Renal cortical epithelial cell (primary cell): ENCODE measurements around the gene CHID1. TPM values are rescaled to one million over a fixed set of nuclear protein-coding genes. Genes with fewer than 3 reads are reported as not detected.

ENCODE experiments used
- DNase-seq: peaks from one replicate; pipeline ENCODE4 v3.0.0-alpha.2; 2011; ENCODE audit warnings: low read depth
- total RNA-seq: library from RNA; depleted of rRNA; stranded (reverse); fragments of >200 nt; gene quantifications from 2 replicates; pipeline ENCODE4 v1.2.3, GENCODE V29; 2014

CHID1 gene
- total RNA-seq, 1 donor from 2014 or later: 83.9 TPM

GRCh38 chr11:910044-910588 lies 494 bp downstream of the CHID1 start:
- DNase-seq: no peak

DNA sequence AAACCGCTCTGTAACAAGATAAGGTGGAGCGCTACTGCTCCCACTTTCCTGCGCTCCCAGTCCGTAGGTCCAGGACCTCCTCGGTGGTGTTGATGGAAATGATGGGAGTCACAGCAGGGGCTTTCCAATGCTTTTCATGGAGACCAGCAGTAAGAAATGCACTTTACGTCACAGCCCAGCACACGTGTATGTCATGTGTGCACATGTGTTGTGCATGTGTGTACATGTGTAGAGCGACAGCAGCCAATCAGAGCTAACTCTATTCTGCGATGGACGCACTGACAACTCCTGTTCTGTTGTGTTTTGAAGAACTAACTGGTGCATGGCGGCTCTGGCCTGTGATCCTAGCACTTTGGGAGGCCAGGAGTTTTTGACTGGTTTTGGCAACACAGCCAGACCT lies 1.2 kb downstream of the CHID1 start:
- no peak for DNase-seq

DNA sequence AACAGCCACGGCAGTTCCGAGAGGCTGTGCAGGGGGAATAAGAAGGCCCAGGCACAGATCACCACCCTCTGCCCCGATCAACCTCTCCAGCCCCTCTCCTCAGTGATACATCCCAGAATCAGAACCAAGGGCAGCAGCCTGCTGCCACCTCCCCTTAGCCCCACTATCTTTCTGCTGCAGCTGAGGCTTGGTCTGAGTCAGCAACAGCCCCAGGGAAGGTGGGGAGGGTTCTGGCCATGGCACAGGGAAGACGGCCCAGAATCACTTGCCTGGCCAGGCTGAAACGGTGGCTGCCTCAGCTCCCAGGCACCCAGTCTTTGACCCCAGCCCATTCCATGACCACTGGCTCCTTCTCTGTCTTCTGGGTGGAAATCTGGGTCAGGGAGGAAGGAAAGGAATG lies 2.3 kb downstream of the CHID1 start:
- DNase-seq: no peak

- DNase-seq: no peak
Measured at GRCh38 chr11:907668-908067, 2.9 kb downstream of the CHID1 start.

DNA sequence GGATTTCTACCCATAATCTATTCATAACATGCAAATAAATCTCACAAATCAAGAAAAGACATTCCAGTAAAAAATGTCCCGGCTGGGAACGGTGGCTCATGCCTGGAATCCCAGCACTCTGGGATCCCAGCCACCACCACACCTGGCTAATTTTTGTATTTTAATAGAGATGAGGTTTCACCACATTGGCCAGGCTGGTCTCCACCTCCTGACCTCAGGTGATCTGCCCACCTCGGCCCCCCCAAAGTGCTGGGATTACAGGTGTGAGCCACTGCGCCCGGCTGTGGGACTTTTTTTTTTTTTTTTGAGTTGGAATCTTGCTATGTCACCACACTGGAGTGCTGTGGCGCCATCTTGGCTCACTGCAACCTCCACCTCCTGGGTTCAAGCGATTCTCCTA lies 4.7 kb downstream of the CHID1 start:
- DNase-seq: no peak

DNA sequence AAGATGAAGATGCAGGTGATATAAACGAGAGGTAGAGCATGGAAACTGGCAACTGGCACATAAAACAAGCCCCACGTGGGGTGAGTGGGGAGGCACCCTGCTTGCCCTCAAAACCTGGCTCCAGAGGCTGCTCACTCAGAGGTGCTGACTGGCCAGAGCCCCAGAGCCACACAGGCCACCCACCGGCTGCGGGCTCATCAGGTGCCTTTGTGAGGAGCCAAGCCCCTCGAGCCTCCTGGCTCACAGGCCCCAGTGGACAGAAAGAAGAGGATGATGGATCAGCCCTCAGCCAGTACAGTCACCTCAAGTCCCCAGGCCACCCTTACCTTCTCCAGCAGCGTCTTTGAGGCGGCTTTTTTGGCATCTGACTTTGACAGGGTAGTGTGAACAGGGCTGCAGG lies 6.2 kb downstream of the CHID1 start:
- DNase-seq: no peak

DNA sequence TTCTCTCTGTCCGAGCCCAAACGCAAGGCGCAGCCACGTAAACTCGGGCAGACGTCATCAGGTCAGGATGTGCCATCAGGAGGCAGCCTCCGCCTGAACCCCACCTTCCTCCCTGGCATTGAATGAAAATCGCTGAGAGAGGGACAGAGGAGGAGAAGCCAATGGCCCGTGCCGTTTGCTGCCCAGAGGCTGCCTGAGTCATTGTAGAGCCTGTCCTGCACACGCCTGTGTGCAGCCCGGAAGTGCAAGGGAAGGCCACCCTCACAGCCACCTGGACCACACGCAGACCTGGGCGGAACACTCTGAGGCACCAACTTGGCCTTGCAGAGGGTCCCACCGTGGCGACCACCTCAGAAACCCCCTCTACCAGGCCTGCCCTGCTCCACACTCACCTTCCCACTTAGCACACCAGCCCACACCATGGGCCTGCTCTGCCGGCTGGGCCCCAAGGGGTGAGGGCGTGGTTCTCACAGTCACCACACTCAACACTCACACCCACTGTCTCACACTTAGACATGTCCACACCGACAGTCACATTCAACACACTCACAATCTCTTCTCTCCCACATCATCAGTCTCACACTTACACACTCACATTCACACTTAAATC lies 9.1 kb downstream of the CHID1 start:
- DNase-seq: no peak

GRCh38 chr11:900545-900944 lies 10.1 kb downstream of the CHID1 start:
- DNase-seq: no peak

DNA sequence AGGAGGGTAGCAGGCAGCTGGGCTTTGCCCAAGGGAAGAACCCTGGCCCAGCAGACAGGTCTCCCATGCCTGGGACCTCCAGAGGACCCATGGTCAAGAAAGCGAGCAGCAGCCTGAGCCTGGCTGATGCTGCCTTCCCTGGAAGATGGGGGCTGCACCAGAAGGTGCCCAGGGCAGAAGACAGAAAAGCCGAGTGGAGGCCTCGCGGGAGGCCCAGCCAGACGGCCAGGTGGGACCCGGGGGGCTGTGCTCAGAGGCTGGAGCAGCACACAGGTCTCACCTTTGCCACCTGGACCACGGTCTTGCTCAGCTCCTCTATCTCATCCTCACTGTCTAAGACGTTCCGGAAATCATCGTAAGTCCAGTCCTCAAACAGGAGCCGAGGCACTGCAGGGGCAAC lies 10.9 kb downstream of the CHID1 start:
- DNase-seq: no peak

DNA sequence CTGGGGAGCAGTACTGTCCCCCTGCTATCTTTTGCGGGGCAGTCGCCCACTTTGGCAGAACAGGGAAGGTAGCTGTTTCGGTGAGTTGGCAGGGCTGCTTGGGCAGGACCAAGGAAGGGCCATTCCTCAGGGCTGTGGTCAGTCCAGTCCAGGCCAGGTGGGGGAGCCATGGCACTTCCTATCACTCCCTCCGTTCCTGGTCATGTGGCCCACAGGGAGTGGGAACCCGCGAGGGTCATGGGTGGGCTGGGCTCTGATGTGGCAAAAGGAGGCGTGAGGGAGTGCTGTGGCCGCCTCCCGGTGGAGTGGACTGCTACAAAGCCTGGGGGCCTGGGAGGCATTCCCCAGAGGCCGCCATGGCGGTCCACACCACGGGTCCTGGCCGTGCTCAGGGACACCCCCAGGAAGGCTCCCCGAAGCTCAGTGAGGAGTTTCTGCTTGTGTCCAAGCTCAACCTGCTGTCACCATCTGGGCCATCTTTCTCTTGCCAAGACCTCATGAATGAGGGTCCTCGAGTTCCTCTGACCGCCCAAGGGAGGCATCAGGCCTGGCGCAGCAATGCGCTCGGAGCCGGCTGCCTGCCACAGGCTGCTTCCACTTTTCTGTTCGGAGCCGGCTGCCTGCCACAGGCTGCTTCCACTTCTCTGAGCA lies 11.9 kb downstream of the CHID1 start:
- peak; percentile 6 for DNase-seq

- peak; percentile 8 for DNase-seq
Measured at GRCh38 chr11:898143-898511, 12.5 kb downstream of the CHID1 start.

GRCh38 chr11:897253-898142 lies 13.1 kb downstream of the CHID1 start:
- no peak for DNase-seq

DNA sequence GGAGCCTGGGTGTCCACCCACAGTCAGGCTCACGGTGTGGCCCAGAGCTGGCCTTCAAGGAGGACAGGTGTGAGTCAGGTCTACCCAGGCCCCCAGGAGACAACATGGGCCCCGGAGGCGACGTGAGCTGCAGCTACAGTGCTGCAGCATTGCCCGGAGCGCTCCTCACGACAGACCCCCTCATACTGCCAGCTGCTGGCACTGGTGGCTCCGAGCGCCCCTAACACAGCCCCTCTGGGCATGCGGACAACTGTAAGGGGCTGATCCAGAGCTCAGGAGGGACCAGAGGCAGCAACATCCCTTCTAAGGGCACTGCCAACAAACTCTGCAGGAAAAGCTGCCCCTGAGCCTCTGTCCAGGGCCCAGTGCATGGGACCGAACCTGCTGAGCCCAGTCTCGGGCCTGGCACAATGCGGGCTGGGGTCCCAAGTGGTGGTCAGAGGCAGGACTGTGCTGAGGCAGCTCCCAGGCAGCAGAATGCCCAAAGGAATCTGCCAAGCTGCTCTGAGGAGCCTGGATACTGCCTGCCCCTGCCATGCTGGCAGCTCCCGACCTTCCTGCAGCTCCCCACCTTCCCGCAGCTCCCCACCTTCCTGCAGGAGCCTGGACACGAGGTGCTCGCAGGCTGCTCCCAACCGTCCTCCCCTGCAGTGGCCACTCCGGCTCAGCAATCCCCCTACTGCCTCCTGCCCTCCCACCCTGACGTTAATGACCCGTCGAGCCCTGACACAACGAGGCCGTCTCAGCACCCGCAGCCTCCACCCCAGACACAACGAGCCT lies 15.1 kb downstream of the CHID1 start:
- DNase-seq: no peak

DNA sequence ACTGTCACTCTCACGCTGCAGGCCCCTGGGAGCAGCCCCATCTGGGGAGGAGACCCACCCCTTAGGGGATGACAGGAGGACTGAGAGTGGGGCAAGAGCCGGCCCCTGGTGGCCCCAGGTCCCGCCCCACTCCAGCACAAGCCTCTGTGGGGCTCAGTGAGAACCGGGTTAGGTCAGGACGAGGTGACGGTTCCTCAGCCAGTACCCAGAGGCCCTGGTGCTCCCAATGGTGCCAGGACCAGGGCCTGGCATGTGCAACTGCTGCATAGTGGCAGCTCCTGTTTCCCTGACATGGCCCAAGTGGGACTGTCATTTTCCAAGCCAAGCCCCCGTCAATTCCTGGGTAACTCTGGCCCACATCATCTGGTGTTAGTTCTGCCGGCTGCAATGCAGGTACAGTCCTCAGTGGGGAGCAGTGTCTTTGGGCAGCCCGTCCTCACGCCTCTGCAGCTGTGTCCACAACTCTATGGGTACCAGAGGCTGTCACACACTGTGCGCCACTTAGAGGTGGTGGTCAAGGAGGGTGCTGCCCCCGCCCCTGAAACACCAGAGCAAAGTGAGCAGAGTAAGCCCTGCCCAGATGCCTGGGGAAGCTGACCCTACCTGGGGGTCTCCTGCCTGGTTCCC lies 15.9 kb downstream of the CHID1 start:
- no peak for DNase-seq

DNA sequence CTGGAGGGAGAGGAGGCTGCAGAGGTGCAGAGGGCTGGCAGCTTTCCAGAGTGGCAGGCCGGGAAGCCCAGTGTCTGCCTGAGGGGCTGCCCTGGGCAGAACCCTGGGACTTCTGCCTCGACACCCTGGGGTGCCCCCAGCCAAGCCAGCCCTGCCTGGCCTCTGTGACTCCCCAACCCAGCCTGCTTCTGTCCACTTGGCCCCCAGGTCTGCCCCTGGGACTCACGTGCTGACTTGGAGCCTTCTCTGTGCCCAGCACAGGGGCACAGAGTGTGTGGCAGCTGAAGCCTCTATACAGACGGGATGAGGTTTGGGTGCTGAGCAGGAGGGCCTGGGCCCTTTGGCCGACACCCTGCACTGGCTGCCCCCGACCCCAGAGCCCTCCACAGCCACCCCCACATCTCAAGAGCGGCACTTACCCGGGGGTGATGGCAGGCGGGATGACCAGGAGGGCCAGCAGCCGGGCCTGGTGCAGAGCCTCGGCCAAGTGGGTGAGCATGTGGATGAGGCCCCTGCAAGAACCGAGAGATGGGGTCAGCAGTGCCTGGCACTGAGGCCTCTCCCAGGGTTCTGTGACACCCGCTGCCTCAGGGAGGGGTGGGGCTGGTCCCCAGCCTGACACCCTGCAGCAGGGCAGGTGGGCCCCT lies 17.5 kb downstream of the CHID1 start:
- no peak for DNase-seq

- no peak for DNase-seq
Measured at GRCh38 chr11:890794-891540, 19.6 kb downstream of the CHID1 start.

DNA sequence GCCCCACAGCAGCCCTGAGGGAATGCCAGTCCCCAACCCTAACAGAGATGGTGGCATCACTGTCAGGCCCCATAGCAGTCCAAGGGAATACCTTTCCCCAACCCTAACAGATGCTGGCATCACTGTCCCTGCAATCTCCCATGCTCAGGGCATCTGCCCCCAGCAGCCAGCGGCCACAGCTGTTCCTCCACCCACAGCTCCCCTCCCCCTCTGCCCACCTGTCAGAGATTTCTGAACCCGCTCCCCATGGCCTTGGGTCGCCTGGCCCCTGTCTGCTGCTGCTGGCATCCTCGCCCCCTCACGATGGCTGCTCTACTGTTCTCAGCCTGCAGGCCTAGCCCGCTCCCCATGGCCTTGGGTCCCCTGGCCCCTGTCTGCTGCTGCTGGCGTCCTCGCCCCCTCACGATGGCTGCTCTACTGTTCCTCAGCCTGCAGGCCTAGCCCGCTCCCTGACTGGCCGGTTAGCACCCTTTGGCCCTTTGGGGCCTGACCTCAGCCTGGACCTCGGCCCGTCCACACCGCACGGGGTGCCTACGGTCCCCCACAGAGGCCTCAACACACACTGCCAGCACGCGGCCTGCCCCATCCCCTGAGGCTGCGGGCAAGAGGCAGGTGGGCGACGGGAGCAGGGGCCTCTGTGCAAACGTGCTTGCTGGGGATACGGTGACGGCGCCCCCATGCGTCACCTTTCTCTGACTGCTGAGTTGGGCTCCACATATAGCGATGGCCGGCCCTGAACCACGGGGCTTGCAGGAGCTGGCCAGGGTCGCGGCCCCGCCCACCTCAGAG lies 20.7 kb downstream of the CHID1 start:
- no peak for DNase-seq

DNA sequence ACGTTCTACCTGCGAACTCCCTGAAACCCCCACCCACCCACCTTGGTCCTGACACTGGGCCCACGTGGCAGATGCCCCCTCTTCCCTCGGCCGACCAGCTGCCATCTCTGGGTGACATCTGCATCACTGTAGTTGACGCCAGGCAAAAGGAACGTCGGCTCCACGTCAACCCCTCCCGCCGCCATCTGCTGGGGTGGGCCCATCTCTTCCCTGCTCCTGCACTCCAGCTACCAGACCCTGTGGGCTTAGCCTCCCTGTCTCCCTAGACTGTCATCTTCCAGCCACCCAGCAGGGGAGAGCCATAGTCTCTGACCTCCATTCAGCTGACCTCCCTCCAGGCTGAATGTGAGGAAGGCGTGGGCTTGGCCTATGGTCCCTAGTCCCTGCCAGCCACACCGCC lies 21.4 kb downstream of the CHID1 start:
- no peak for DNase-seq
